Activated naive CD8-positive, alpha-beta T cell treated with anti-CD3 and anti-CD28 coated beads, Interleukin-2, amount 50 U/mL, for 16 hours (primary cell): ENCODE results near the gene SEMA3F.

Source experiments
- DNase-seq: peaks from one replicate; pipeline ENCODE4 v3.0.0-alpha.2; 2020; ENCODE audit warnings: low read depth, low spot score

The SEMA3F gene

DNA sequence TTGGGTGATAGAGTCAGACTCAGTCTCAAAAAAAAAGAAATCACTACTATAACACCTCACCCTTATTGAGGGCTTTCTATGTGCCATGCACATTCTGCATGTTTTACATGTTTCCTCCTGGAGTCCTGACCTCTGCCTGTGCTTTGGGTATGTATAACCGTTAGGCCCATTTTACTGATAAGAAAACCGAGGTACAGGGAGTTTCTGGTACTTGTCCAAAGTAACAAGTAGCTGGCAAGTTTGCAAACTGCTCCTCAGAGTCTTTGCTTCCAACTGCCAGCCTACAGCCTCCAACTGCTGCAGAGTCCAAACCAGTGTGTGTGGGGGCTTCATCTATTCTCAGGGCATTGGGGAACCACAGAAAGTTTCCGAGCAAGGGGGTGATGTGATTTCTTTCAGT is 77.2 kb downstream of the SEMA3F start:
- no peak for DNase-seq

DNA sequence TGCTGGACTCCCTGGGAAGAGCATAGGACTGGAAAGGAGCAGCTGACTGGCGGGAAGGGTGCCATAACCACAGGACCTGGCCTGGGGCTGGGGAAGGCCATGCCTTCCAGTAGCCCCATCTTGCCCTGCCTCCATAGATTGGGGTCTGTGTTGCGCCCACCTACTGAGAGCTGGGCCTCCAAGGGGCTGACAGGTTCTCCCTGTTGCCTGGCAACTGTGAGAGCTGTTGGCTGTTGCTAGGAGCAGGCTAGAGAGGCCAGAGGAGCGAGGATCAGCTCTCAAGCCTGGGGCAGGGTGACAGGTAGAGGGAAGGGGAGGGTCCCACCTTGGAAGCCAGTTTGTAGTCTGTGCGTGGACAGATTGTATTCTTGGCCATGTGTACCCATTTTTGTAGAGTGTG is 78.1 kb downstream of the SEMA3F start:
- DNase-seq, result no peak

DNA sequence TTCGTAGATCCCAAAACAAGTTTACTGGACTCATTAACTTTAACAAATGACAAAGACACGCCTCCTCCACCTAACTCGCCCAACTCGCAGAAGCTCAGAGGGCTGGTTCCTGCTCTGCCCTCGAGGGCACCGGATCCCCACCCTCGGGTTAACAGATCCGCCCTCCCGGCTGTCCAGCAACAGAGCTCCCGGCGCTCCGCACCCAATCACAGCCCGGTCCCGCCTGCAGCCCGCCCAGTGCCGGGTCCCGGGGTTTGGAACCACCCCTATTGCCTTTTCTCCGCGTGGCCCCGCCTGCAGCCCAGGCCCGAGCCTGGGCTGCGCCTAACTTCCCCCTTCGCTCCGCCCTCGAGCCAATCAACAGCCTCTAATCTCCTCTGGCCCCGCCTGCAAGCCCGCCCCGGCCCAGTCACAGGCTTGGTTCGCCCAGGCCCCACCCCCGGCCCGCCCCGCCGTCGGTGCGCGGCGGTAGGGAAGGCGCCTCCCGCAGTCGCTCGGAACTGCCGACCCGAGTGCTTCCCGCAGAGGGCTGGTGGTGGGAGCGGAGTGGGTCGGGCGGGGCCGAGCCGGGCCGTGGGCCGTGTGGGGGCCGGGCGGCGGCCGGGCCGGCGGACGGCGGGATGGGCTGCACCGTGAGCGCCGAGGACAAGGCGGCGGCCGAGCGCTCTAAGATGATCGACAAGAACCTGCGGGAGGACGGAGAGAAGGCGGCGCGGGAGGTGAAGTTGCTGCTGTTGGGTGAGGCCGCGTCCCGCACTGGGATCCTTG is 80.8 kb downstream of the SEMA3F start, which contains the start of gene GNAI2:
GNAI2 (plus strand) TSS at position 489 of the 768 bp plus-strand sequence; CDS start at position 621, 132 bp downstream.
- DNase-seq, result peak; percentile 99

DNA sequence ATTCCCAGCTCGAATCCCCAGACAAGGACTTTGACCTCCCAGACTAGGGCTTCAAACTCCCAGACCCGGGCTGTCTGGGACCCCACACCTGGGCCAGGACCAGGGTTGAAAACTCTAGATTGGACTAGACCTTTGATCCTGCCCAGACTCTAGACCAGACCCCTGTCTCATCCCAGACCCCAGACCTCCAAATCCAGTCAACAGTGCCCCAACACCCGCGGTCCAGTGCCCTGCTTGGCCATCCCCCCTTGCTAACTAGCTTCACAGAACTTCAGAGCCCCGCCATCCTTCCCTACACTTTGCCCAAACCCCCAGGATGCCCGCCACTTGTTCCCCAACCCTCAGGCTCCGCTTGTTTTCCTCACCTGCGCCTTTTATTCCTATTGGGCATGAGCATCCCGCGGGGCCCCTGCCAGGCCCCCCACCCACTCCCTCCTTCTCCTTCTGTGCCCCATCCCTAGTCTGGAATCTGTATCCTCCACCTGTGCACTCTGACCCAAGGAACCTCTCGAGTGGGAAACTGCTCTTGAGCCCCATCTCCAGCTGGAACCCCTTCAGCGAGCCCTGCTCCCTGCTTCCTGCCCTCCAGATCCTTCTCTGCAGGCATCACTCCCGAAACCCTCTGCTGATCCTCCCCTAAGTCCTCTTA is 81.5 kb downstream of the SEMA3F start:
- DNase-seq, result no peak

DNA sequence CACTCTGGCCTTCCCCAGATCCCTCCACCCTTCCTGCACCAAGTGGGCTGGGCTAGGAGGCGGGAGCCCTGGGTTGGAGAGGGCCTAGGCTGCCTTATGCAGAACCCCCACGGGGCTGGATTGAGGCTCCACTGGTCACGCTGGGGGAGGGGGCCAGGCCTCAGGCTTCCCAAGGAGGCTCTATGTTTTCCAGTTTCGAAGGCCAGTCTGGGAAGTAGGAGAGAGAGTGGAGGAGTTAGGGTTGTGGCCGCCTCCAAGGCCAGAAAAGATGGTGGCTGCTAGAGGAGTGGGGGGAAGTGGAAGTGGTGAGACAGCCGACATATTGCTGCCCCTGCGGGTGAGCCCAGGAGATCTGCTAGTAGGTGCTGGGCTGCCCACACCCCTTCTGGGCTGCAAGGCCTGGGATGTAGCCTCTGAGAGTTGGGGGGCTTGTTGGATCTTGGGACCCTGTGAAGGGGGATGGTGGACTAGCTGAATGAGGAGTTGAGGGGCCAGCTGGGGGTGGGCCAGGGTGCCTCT is 82.1 kb downstream of the SEMA3F start:
- no peak for DNase-seq

DNA sequence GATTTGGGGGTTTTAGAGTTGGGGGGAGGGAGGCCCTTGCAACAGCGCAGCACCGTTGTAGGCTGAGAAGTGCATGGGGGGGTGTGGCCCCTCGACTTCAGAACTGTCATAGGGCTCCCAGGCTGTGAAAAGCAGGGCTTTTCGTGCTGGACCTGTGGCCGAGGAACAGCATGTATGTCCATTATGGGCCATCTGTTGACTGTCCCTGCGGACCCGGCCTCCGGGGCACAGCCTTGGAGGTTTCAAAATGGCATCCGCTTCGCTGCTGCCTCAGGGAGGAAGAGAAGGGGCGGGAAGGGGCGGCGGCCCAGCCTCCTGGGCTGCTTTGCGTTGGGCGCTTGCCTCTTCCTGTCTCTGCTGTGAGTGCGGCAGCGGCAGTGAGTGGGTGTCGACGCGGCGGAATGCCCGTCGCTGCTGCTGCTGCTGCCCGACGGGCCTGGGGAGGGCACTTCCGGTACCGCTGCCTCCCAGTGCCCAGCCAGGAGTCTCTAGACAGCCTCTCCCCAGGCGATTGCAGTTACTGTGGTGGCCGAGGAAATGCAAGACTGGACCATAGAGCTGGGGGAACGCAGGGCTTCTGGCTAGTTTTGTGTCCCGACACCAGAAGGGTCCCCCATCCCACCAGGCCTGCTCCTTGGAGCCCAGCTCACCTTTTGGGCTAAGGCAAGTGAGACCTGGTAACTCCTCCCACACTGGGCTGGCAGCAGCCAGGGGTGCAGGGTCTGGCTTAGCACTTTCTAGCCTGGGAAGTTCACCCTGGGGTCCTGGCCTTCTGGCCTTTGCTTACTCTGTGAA is 82.8 kb downstream of the SEMA3F start:
- peak; percentile 70 for DNase-seq

DNA sequence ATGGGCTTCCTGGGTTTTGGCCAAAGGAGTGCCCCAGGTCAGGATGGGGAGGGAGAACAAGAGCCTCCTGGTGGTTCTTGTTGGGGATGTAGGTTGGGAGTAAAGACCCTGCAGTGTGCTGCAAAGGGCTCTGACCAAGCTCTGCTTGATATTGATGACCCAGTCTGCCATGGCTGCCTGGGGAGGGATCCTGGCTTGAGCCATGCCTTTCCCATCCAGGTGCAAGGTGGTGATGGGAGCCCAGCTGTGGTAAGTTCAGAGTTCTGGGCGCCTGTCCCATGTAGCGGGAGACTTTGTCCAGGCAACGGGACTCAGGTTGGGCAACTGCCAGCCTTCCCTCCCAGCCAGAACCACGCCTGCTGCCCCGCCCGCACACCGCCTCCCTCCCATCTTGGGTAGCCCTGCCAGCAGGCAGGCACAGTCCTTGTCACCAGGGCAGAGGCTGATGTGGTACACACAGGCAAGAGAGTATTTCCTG is 83.5 kb downstream of the SEMA3F start:
- no peak for DNase-seq
